ENCODE results near the gene PRSS33.

GRCh38 chr16:2745116-2745890 lies 42.1 kb downstream of the PRSS33 start:
- TF ChIP-seq CTCF (IDR thresholded peaks at IDR 0.05; ENCODE audit: control extremely low read depth in 1 of 3, insufficient read depth in 1 of 3, low read depth in 1 of 3, low read length in 3 of 3) (no peak), SIN3A (conservative IDR thresholded peaks at IDR 0.05 in 1 of 2, IDR thresholded peaks at IDR 0.05 in 1 of 2; ENCODE audit: low read depth in 1 of 2, low read length in 2 of 2) (no peak), USF2 (IDR thresholded peaks at IDR 0.05; ENCODE audit: low read length) (no peak), RBBP5 (IDR thresholded peaks at IDR 0.05; ENCODE audit: borderline replicate concordance, low read depth, low read length) (no peak), JUND (IDR thresholded peaks at IDR 0.05; ENCODE audit: low read length) (no peak), EP300 (IDR thresholded peaks at IDR 0.05; ENCODE audit: borderline replicate concordance in 1 of 2, low read depth in 2 of 2, low read length in 2 of 2) (no peak), ATF2 (IDR thresholded peaks at IDR 0.05; ENCODE audit: low read length) (no peak), EZH2 (IDR thresholded peaks at IDR 0.05; ENCODE audit: low read depth, low read length, severe bottlenecking) (no peak), SRF (IDR thresholded peaks at IDR 0.05; ENCODE audit: low read depth, low read length) (no peak), CHD1 (IDR thresholded peaks at IDR 0.05; ENCODE audit: low read depth, low read length) (no peak), POLR2AphosphoS5 (IDR thresholded peaks at IDR 0.05; ENCODE audit: low read depth, low read length) (no peak)
